PC-3 (cell line): ENCODE results near the gene FAM43B. TPM values are rescaled to one million over a fixed set of nuclear protein-coding genes. Genes with fewer than 3 reads are reported as not detected.

Experiments used
- ATAC-seq: fragments of 200-7000 bp; cut with Tn5 transposase; 2 replicates; pipeline ENCODE4 v1.9.1; 2020; ENCODE audit warnings: mild to moderate bottlenecking, moderate library complexity
- BruUV-seq: library from RNA; stranded (reverse); fragments of 400-500 nt; replicated peaks from 2 replicates; lab custom pipeline; 2021; lab: Mats Ljungman, UMichigan
- CTCF ChIA-PET: fragments of 300-600 bp; sonication (Branson Sonifier 250); formaldehyde crosslinking; loops from one replicate; lab custom pipeline; 2022; ENCODE audit warnings: antibody characterized with exemption; lab: Charles Lee
- POLR2A ChIA-PET: fragments of 300-600 bp; sonication (Branson Sonifier 250); formaldehyde crosslinking; loops from one replicate; lab custom pipeline; 2022; ENCODE audit warnings: antibody characterized with exemption; ENCODE audit not compliant: unreplicated experiment; lab: Charles Lee
- DNase-seq: peaks from one replicate; pipeline ENCODE4 v3.0.0-alpha.2; 2015
- H2AFZ ChIP-seq: fragments of 300-600 bp; sonication (generic); 2 replicates; pipeline ENCODE4 v1.6.0; 2016; ENCODE audit warnings: antibody characterized with exemption, low read length
- H3F3A ChIP-seq: fragments of 300-600 bp; sonication (generic); one replicate; pipeline ENCODE4 v1.6.0; 2017; ENCODE audit warnings: antibody characterized with exemption, low read length, control low read depth, mild to moderate bottlenecking; ENCODE audit not compliant: unreplicated experiment
- H3K27ac ChIP-seq: fragments of 300-600 bp; sonication (generic); 2 replicates; pipeline ENCODE4 v1.5.1; 2016; ENCODE audit warnings: mild to moderate bottlenecking, low read length
- H3K27me3 ChIP-seq: fragments of 300-600 bp; sonication (generic); 2 replicates; pipeline ENCODE4 v1.6.1; 2016; ENCODE audit warnings: low read length, mixed read lengths
- H3K36me3 ChIP-seq: fragments of 300-600 bp; sonication (generic); 2 replicates; pipeline ENCODE4 v1.6.1; 2016; ENCODE audit warnings: low read depth, mixed run types, low read length, mixed read lengths
- H3K4me1 ChIP-seq: fragments of 300-600 bp; sonication (generic); 2 replicates; pipeline ENCODE4 v1.5.1; 2016; ENCODE audit warnings: low read length; ENCODE audit not compliant: insufficient read depth
- H3K4me2 ChIP-seq: fragments of 300-600 bp; sonication (generic); 2 replicates; pipeline ENCODE4 v1.6.0; 2016; ENCODE audit warnings: low read length
- H3K4me3 ChIP-seq: fragments of 300-600 bp; sonication (generic); 2 replicates; pipeline ENCODE4 v1.5.1; 2016; ENCODE audit warnings: mild to moderate bottlenecking, low read length, mixed read lengths
- H3K79me2 ChIP-seq: fragments of 300-600 bp; sonication (generic); 2 replicates; pipeline ENCODE4 v1.6.1; 2017; ENCODE audit warnings: low read length, mixed read lengths
- H3K9ac ChIP-seq: fragments of 300-600 bp; sonication (generic); 2 replicates; pipeline ENCODE4 v1.6.0; 2016; ENCODE audit warnings: mild to moderate bottlenecking, low read length
- H3K9me2 ChIP-seq: fragments of 300-600 bp; sonication (generic); replicated peaks from 2 replicates; pipeline ENCODE4 v1.6.1; 2016; ENCODE audit warnings: mixed run types, low read length, mixed read lengths
- H3K9me3 ChIP-seq: fragments of 300-600 bp; sonication (generic); 2 replicates; pipeline ENCODE4 v1.6.1; 2016; ENCODE audit warnings: low read length, mixed read lengths
- H4K20me1 ChIP-seq: fragments of 300-600 bp; sonication (generic); 2 replicates; pipeline ENCODE4 v1.6.1; 2016; ENCODE audit warnings: low read length, mixed read lengths
- EZH2 ChIP-seq: fragments of 300-600 bp; sonication (generic); IDR thresholded peaks from one replicate; pipeline ENCODE4 v1.6.1; 2017; ENCODE audit warnings: antibody characterized with exemption, mild to moderate bottlenecking, low read length; ENCODE audit not compliant: unreplicated experiment
- EZH2phosphoT487 ChIP-seq: fragments of 300-600 bp; sonication (generic); IDR thresholded peaks from 2 replicates; pipeline ENCODE4 v1.6.1; 2018; ENCODE audit warnings: mild to moderate bottlenecking, antibody characterized with exemption, low read length, borderline replicate concordance
- intact Hi-C: fragments of 100-400 bp; cut with micrococcal nuclease; formaldehyde crosslinking; loops from 2 replicates; pipeline ENCODE4 v1.9.0; 2023
- total RNA-seq: library from RNA; depleted of rRNA; stranded (reverse); fragments of >200 nt; gene quantifications from 2 replicates; pipeline ENCODE4 v1.2.3, GENCODE V29; 2014
- TF ChIP-seq, protein P1 (sequence below): fragments of 300-600 bp; sonication (generic); conservative IDR thresholded peaks from 2 replicates; pipeline ENCODE4 v1.5.1; 2017; ENCODE audit warnings: antibody characterized with exemption, low read depth, mild to moderate bottlenecking, low read length

FAM43B gene
- total RNA-seq, 1 experiment from 2014 or later, result 0.11 TPM

GRCh38 chr1:20571427-20571826 is 19.1 kb downstream of the FAM43B start:
- no peaks in the 10 kb centered on the region for H3F3A ChIP-seq
- no peak overlapping the region for H2AFZ ChIP-seq
- intact Hi-C loops, result loop anchor here (5.0 kb wide), 1 partner anchor 606 kb away; the partner anchor contains the start of gene EIF4G3
- no peaks in the 10 kb centered on the region for H4K20me1 ChIP-seq
- H3K27me3 ChIP-seq, result no peaks in the 10 kb centered on the region
- no peak overlapping the region for H3K4me3 ChIP-seq
- DNase-seq (no peak), ATAC-seq (no peak)
- TF ChIP-seq, protein P1, sequence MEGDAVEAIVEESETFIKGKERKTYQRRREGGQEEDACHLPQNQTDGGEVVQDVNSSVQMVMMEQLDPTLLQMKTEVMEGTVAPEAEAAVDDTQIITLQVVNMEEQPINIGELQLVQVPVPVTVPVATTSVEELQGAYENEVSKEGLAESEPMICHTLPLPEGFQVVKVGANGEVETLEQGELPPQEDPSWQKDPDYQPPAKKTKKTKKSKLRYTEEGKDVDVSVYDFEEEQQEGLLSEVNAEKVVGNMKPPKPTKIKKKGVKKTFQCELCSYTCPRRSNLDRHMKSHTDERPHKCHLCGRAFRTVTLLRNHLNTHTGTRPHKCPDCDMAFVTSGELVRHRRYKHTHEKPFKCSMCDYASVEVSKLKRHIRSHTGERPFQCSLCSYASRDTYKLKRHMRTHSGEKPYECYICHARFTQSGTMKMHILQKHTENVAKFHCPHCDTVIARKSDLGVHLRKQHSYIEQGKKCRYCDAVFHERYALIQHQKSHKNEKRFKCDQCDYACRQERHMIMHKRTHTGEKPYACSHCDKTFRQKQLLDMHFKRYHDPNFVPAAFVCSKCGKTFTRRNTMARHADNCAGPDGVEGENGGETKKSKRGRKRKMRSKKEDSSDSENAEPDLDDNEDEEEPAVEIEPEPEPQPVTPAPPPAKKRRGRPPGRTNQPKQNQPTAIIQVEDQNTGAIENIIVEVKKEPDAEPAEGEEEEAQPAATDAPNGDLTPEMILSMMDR, result no peak
- no peak for TF ChIP-seq EZH2phosphoT487
- no peak for TF ChIP-seq EZH2
- H3K27ac ChIP-seq, result no peak overlapping the region
- peaks cover 7% of the 10 kb centered on the region; the same call in 1 of the 2 replicates for H3K4me1 ChIP-seq
- CTCF ChIA-PET, result no interaction called here
- no peak overlapping the region for H3K4me2 ChIP-seq
- no peak overlapping the region for H3K9ac ChIP-seq
- no TSS peak for BruUV-seq
- H3K9me2 ChIP-seq, result no peaks in the 10 kb centered on the region
- no peaks in the 10 kb centered on the region for H3K36me3 ChIP-seq
- H3K79me2 ChIP-seq, result no peaks in the 10 kb centered on the region
- POLR2A ChIA-PET, result no interaction called here
- H3K9me3 ChIP-seq, result no peaks in the 10 kb centered on the region

DNA sequence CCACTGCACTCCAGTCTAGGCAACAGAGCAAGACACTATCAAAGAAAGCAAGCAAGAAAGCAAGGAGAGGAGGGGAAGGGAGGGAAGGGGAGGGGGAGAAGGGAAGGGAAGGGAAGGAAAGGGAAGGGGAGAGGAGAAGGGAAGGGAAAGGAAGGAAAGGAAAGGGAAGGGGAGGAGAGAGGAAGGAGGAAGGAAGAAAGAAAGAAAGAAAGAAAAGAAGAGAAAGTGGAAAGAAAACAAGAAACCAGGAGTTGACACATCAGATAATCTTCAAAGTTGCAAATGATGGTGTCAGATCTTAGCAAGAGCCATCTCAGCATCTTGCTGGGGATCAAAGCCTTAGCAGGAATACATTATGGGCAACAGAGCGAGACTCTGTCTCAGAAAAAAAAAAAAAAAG is 21.6 kb downstream of the FAM43B start:
- peaks cover 32% of the 10 kb centered on the region for H3K4me1 ChIP-seq
- H3K9me3 ChIP-seq, result no peaks in the 10 kb centered on the region
- no peak for TF ChIP-seq EZH2
- TF ChIP-seq EZH2phosphoT487, result no peak
- TF ChIP-seq, protein P1, result no peak
- ATAC-seq (no peak), DNase-seq (no peak)
- no peaks in the 10 kb centered on the region for H3K36me3 ChIP-seq
- no peak overlapping the region for H2AFZ ChIP-seq
- H3K4me2 ChIP-seq, result no peak overlapping the region
- H3K4me3 ChIP-seq, result no peak overlapping the region
- intact Hi-C loops, result loop anchor here (2.0 to 5.0 kb wide), 2 partner anchors 67 to 603 kb away; partner anchors contain the start of gene EIF4G3
- no peaks in the 10 kb centered on the region for H3K9me2 ChIP-seq
- H3K9ac ChIP-seq, result no peak overlapping the region
- POLR2A ChIA-PET, result no interaction called here
- no peaks in the 10 kb centered on the region for H4K20me1 ChIP-seq
- no peaks in the 10 kb centered on the region for H3F3A ChIP-seq
- H3K79me2 ChIP-seq, result no peaks in the 10 kb centered on the region
- H3K27ac ChIP-seq, result no peak overlapping the region
- H3K27me3 ChIP-seq, result no peaks in the 10 kb centered on the region
- CTCF ChIA-PET, result interaction anchor here (2.1 kb wide), 2 partner anchors 15 to 60 kb away, joined by 9 to 22 read pairs; partner anchors contain the start of gene CDA
- BruUV-seq, result no TSS peak
